GM04504 (cell line): ENCODE data around the gene TMEM147.

Source experiments
- DNase-seq: peaks from one replicate; pipeline ENCODE4 v3.0.0-alpha.2; 2012; ENCODE audit warnings: low read depth

TMEM147 gene

GRCh38 chr19:35521124-35521743, 24.2 kb upstream of the TMEM147 start:
- no peak for DNase-seq

DNA sequence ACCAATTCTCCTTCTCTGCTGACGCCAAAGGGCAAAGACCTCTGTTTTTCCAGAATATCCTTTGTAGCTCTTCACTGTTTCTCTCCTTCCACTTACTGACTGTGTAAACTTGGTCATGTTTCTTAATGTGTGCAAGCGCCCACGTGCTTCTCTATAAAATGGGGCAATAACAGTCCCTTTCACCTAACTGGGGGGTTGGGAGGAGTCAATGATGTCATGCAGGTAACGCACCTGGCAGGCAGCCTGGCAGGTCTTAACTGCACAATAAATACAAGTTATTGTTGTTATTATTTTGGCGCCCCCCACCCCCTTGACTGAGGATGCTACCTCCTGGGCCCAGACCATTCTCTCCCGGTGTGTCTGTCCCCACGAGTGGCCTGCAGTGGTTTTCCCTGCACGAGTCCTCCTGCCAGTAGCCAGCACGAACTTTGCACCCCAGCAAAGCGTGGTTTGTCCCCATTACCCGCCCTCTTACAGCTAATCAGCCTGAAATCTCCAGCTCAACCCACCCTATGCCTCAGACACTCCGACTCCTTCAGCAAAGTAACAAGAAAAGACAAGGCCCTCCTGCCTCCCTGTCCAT, 22.6 kb upstream of the TMEM147 start:
- DNase-seq = no peak

DNA sequence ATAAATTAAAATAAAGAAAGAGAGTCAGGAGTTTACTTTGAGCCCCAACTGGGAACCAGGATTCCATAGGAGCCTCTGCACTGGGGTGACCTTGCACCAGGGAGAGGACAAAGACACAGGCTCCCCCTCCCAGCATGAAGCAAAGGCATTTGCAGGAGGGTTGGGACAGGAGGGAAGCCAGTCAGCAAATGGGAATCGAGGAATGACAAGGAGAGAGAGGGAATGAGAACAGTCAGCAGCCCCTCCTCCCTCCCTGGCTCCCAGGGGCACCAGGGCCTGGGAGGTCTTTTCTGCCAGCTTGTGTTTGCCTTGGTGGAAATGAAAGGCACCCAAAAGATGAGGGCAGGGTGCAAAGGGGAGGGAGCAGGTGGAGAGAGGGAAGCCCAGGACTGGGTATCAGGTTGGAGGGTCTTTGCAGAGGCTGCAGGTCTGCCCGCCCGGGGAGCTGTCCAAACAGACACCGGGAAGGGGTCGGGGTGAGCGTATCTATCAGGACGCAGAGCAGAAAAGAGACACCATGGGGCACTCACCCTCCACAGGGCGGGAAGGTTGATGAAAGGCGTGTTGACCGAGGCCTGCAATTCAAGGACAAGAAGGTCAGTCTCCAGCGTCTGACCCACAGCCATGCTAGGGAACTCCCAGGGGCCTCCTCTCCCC, 21.1 kb upstream of the TMEM147 start:
- no peak for DNase-seq

DNA sequence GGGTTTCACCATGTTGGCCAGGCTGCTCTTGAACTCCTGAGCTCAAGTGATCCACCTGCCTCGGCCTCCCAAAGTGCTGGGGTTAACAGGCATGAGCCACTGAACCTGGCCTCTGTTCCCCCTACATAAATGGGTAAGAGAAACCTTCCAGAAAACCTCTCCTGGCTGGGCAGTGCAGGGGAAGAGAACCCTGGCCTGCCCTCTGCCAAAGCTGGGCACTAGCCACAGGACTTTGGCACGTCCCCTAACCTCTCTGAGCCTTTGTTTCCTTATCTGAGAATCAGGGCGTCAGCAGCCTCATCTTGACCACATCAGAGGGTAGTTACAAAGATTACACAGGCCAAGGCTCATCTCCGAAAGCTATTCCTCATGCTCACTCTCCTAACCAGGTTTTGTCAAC, 19.6 kb upstream of the TMEM147 start:
- DNase-seq = no peak

GRCh38 chr19:35528218-35529038, 17.0 kb upstream of the TMEM147 start, which contains the start of gene SBSN:
Gene SBSN, minus strand, starts transcription at chr19:35528311. Its CDS starts 30 bp downstream, at chr19:35528281.
- peak; percentile 64 for DNase-seq

DNA sequence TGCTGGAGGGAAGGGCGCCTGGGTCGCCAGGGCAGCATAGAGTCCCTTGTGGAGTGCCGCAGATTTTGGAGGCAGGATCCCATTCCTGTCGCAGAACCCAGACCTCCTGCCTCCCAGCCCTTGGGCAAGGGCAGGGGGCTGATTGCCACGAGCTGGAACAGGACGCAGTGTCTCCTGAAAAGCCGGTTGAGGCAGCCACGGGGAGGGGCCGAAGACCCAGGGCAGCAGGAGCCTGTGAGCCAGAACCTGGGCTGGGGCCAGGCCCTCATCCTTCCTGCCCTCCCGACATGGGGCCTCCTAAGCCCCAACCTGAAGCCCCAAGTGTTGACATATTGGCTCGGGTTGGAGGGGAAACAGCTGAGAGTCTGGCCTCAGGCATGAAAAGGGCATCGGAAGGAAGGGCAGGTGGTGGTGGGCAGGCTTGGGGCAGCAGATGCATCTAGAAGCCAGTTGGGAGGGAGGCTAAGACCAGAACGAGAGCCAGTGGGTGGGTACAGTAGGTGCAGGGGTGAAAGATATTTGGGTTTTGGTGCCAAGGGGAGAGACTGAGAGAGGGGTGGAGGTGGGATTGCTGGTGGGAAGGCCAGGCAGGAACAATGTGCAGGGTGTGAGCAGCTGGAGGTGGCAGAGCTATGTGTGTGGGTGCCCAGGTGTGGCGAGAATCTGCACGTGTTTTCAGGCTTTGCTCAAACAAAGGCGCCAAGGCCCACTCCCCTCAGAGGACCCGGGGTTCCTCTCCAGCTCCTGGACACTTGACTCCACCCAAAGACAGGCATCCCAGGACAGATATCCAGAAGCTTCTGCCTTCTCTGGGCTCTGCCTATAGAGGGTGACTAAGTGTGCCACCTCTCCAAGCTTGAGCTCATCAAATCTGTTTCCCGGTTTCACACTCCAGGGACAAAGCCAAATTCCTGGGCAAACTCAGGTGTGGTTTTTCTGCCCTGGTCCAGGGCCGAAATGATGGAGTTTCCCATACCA, 15.9 kb upstream of the TMEM147 start:
- no peak for DNase-seq

DNA sequence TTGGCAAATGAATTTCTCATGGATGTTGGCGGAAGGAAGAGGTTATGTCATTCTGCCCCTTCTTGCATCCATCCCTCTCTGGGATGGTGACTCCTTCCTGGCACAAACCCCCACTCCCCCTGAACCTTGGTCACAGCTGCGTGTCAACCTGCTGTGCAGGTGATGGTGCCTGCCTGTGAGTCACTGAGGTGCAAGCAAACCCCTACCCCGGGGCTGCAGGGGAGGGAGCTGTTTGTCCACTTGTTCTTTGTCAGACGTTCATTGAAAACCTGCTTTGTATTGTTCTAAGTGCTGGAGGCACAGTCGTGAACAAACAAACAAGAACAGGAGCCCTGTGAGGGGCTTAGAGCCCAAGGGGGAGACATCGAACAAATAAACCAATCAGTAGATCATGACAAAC, 14.1 kb upstream of the TMEM147 start:
- no peak for DNase-seq

DNA sequence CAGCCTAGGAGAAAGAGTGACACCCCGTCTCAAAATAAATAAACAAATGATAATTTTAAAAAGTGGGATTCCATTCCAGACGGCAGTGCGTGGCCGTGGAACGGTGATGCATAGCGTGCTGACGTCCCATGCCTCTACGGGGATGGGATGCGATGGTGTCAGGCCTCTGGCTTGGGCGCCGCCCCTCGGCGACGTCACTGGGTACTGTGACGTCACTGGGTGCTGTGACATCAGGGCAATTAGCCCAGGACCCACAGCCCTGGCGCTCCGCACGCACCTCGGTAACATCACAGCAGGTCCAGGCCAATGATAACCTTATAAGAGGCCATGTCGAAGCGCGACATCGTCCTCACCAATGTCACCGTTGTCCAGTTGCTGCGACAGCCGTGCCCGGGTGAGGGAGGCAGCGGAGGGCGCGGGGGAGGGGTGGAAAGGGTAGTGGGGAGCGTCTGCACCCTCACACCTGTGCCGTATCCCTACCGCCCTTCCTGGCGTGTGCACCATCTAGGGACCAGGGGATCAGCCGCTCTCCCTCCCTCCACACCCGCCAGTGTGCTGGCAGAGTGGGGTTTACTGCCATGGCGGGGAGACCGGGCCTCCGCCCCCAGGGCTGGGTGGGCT, 12.1 kb upstream of the TMEM147 start, which contains the start of gene GAPDHS:
TSS of gene GAPDHS (plus strand) at position 256 of the 621 bp plus-strand sequence. CDS start at position 328, 72 bp downstream.
- DNase-seq = no peak

- no peak for DNase-seq
Observed at GRCh38 chr19:35533822-35534392, 11.5 kb upstream of the TMEM147 start.

- no peak for DNase-seq
Observed at GRCh38 chr19:35534803-35535480, 10.5 kb upstream of the TMEM147 start.

DNA sequence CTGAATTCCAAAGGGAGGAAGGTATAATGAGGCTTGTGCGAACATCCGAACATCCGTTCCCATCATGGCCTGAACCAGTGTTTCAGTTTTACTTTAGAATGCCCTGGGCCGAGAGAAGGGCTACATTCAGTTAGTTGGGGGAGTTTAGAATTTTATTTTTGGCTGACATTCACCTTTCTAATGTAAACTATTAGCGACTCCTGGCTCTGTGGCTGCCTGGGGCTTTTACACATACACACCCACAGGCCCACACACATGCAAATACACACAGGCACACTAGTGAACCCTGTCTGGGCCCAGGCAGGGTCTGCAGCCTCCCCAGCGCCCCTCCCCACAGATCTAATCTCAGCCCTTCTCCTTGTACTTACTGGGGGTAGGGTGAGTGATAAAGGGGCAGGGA, 6.1 kb upstream of the TMEM147 start:
- no peak for DNase-seq

- no peak for DNase-seq
Observed at GRCh38 chr19:35539850-35540249, 5.6 kb upstream of the TMEM147 start.

DNA sequence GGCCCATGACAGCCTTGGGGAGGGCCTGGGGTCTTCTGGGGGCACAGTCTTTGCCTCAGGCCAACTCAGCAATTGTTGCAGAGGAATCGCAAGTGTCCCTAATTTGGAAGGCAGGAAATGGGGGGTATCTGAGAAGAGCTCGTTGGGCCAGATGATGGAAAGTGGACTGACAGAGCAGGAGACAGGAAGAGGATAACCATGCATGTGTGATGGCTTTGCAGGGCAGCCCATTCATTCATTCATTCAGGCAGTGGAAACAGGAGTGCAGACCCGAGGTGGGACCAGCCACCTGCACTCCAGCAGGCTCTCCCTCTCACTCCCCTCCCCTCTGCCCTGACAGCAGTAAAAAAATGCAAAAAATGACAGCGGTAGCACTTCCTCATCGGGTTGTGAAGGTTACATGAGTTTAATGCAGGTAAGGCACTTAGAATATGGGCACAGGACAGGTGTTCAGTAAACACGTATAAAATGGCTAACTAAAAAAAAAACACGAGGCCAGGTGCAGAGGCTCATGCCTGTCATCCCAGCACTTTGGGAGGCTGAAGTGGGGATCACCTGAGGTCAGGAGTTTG, 5.0 kb upstream of the TMEM147 start:
- no peak for DNase-seq

DNA sequence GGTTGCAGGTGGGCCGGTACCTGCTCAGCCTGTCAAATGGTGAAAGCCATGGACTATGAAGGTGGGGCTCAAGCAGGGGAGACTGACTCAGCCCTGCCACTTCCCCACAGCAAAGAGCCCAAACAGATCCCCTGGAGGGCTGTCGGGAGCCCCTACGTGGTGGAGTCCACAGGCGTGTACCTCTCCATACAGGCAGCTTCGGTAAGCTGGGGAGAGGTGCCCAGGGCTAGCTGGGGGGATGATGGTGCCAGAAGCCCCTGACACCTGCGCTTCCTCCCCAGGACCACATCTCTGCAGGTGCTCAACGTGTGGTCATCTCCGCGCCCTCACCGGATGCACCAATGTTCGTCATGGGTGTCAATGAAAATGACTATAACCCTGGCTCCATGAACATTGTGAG, 3.2 kb upstream of the TMEM147 start:
- no peak for DNase-seq

GRCh38 chr19:35543280-35544109, 1.9 kb upstream of the TMEM147 start:
- no peak for DNase-seq

- DNase-seq = no peak
Observed at GRCh38 chr19:35544110-35544802, 1.2 kb upstream of the TMEM147 start.

DNA sequence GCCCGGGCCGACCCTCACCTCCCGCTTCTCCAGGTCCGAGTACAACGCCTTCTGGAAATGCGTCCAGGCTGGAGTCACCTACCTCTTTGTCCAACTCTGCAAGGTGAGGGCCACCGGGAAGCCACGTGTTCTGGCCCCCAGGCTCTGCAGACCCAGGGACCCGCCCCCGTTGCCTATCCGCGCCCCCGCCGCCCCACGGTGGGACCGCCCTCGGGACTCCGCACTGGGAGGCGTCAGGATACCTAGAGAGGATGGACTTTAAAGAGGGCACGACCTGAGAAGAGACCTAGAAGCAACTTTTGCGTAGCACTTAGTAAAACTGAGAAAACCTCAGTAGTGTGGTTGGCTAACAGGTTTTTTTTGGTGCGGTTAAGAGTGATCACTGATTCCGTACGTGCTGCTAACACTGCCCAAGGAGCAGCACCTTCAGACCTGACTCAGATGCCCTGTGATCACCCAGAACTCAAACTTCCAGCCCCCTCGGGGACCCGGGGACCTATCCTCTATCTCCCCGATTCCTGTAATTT, 492 bp downstream of the TMEM147 start:
- DNase-seq = no peak

DNA sequence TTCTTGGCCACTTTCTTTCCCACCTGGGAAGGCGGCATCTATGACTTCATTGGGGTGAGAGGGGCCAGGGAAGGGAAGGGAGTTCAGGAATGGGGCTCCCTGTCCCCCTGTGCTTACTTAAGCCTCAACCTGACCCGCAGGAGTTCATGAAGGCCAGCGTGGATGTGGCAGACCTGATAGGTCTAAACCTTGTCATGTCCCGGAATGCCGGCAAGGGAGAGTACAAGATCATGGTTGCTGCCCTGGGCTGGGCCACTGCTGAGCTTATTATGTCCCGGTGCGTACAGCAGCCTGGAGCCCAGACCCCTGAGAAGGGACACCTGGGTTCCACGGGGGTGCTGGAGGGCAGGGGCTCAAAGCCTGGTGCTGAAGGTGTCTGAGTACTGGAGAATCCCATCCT, 1.1 kb downstream of the TMEM147 start:
- DNase-seq = no peak
